Dendritic cell treated with granulocyte-macrophage colony-stimulating factor and Interleukin-4, amounts not matched to agents 40 ng/mL and 50 ng/mL, for 4 days (primary cell): Measurements from ENCODE around the gene FTCD.

Experiments used
- H3K27ac Mint-ChIP-seq: one replicate; pipeline ENCODE4 v1.8.0; 2022; ENCODE audit warnings: mild to moderate bottlenecking, mixed read lengths
- H3K27me3 Mint-ChIP-seq: one replicate; pipeline ENCODE4 v1.8.0; 2022; ENCODE audit warnings: mild to moderate bottlenecking, mixed read lengths
- H3K36me3 Mint-ChIP-seq: one replicate; pipeline ENCODE4 v1.8.0; 2022; ENCODE audit warnings: low read depth, mixed read lengths
- H3K4me1 Mint-ChIP-seq: one replicate; pipeline ENCODE4 v1.8.0; 2022; ENCODE audit warnings: low read depth, mixed read lengths
- H3K4me3 Mint-ChIP-seq: one replicate; pipeline ENCODE4 v1.8.0; 2022; ENCODE audit warnings: mild to moderate bottlenecking, moderate library complexity, mixed read lengths
- H3K9me3 Mint-ChIP-seq: one replicate; pipeline ENCODE4 v1.8.0; 2022; ENCODE audit warnings: mixed read lengths
- intact Hi-C: fragments of 100-400 bp; cut with micrococcal nuclease; formaldehyde crosslinking; loops from one replicate; pipeline ENCODE4 v1.15.0; 2022

The FTCD gene

DNA sequence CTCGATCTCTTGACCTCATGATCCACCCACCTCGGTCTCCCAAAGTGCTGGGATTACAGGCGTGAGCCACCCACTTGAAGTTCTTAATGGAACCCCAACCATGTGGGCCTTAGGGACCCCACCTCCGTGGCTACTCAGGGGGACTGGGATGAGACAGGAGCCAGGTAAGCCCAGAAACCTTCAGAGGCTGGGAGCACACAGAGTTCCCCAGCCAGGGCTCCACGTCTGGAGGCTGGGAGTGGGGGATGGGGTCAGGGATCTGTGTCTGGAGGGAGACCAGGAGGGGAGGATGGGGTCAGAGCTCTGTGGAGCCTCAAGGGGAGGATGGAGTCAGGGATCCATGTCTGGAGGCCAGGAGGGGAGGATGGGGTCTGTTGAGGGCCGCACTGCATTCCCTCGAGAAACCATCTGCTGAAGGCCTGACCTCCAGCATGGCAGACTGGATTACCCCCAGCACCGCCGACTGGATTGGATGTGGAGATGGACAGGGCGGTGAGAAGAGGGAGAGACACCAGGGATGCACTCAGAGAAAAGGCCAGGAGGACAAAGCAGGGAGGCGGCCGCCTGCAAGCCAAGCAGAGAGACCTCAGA lies 2.1 kb upstream of the FTCD start:
- Mint-ChIP-seq H3K4me1 (no peaks in the 10 kb centered on the region), H3K36me3 (peaks cover 5% of the 10 kb centered on the region), H3K4me3 (no peak overlapping the region), H3K27ac (no peak overlapping the region), H3K27me3 (no peaks in the 10 kb centered on the region), H3K9me3 (no peaks in the 10 kb centered on the region)
- intact Hi-C loops, result no loop called here

- no peaks in the 10 kb centered on the region for H3K9me3 Mint-ChIP-seq
- intact Hi-C loops, result no loop called here
- H3K4me1 Mint-ChIP-seq, result no peaks in the 10 kb centered on the region
- H3K27me3 Mint-ChIP-seq, result no peaks in the 10 kb centered on the region
- no peak overlapping the region for H3K27ac Mint-ChIP-seq
- no peak overlapping the region for H3K4me3 Mint-ChIP-seq
- peaks cover 5% of the 10 kb centered on the region for H3K36me3 Mint-ChIP-seq
Observed at GRCh38 chr21:46156678-46157077, 1.3 kb upstream of the FTCD start.

- no peaks in the 10 kb centered on the region for H3K9me3 Mint-ChIP-seq
- H3K4me3 Mint-ChIP-seq, result no peak overlapping the region
- peaks cover 4% of the 10 kb centered on the region for H3K36me3 Mint-ChIP-seq
- no peaks in the 10 kb centered on the region for H3K4me1 Mint-ChIP-seq
- no peaks in the 10 kb centered on the region for H3K27me3 Mint-ChIP-seq
- H3K27ac Mint-ChIP-seq, result no peak overlapping the region
- intact Hi-C loops, result no loop called here
Observed at GRCh38 chr21:46156378-46156645, 933 bp upstream of the FTCD start.

DNA sequence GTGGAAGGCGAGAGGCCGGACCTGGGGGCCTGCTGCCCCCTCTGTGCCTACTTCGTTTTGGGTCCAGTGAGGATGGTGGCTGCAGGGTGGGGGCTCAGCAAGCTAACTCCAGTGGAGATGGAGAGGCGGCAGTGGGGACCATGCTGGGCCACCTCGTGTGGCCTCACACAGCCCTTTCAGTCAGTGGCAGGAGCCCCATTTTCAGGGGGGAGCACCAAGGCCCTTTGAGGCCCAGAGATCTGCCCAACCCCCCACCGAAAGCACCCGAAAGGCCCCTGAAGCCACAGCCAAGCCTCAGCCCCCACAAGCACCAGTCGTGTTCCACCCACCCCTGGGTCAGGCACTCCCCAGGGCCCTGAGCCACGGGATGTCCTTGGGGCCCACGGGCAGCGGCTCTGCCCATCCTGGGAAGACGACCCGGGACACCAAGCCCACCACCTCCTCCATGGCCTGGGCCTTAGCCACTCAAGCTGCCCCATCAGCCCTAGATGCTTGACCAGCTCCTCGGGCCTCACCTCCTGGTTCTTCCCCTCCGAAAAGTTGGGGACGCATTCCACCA lies 345 bp downstream of the FTCD start:
- intact Hi-C loops, result no loop called here
- H3K27ac Mint-ChIP-seq, result no peak overlapping the region
- no peaks in the 10 kb centered on the region for H3K36me3 Mint-ChIP-seq
- no peak overlapping the region for H3K4me3 Mint-ChIP-seq
- no peaks in the 10 kb centered on the region for H3K4me1 Mint-ChIP-seq
- H3K9me3 Mint-ChIP-seq, result no peaks in the 10 kb centered on the region
- H3K27me3 Mint-ChIP-seq, result no peaks in the 10 kb centered on the region

GRCh38 chr21:46154155-46154954 lies 1.0 kb downstream of the FTCD start:
- Mint-ChIP-seq H3K4me3 (no peak overlapping the region), H3K4me1 (no peaks in the 10 kb centered on the region), H3K27ac (no peak overlapping the region), H3K36me3 (no peaks in the 10 kb centered on the region), H3K27me3 (no peaks in the 10 kb centered on the region), H3K9me3 (no peaks in the 10 kb centered on the region)
- intact Hi-C loops, result no loop called here

DNA sequence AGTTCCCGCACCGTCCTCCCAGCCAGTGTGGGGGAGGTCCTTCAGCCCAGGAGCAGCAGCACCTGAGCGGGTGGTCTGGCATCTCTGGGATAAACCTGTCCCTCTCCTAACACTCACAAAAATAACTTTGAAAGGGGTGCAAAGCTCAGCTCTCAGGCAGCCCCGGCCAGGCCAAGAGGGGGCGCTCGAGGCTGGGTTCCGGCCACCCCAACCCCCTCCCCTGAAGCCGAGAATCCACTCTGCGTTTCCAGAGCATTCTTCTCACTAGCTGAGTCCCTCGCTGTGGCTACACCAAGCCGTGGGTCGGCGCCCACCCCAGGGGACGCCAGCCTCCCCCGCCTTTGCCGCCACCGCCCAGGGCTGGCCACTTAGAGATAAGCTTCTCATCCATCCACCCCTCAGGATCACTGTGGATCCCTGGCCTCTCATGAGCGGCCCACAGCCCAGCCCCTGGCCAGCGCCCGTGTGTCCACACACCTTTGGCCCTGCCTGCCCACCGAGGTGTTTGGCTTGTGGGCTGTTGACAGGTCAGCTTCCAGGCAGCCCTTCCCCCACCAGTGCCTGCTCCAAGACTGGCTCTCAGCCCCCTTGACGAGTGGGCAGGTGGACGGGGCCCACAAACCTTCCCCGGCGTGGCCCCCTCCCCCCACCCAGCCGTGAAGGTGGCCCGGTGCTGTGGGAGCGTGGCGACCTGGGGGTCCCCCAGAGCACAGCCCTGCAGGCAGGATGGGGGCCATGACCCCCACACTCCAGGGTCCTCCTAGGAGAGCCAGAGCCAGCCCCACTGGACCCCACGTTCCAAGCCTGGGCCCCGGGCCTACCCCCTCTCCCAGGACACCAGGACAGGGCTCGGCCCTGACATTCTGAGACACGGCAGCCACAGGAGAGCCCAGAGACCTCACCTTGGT lies 1.9 kb downstream of the FTCD start:
- Mint-ChIP-seq H3K4me1 (no peaks in the 10 kb centered on the region), H3K36me3 (no peaks in the 10 kb centered on the region), H3K9me3 (no peaks in the 10 kb centered on the region), H3K27me3 (no peaks in the 10 kb centered on the region), H3K4me3 (no peak overlapping the region), H3K27ac (no peak overlapping the region)
- intact Hi-C loops, result no loop called here

- no peaks in the 10 kb centered on the region for H3K4me1 Mint-ChIP-seq
- no peaks in the 10 kb centered on the region for H3K27me3 Mint-ChIP-seq
- intact Hi-C loops, result no loop called here
- no peak overlapping the region for H3K27ac Mint-ChIP-seq
- H3K4me3 Mint-ChIP-seq, result no peak overlapping the region
- H3K9me3 Mint-ChIP-seq, result no peaks in the 10 kb centered on the region
- H3K36me3 Mint-ChIP-seq, result no peaks in the 10 kb centered on the region
Observed at GRCh38 chr21:46152927-46153246, 2.5 kb downstream of the FTCD start.

- Mint-ChIP-seq H3K4me1 (no peaks in the 10 kb centered on the region), H3K36me3 (no peaks in the 10 kb centered on the region), H3K4me3 (no peak overlapping the region), H3K27me3 (no peaks in the 10 kb centered on the region), H3K9me3 (no peaks in the 10 kb centered on the region), H3K27ac (no peak overlapping the region)
- intact Hi-C loops, result no loop called here
Observed at GRCh38 chr21:46151989-46152926, 3.1 kb downstream of the FTCD start.

DNA sequence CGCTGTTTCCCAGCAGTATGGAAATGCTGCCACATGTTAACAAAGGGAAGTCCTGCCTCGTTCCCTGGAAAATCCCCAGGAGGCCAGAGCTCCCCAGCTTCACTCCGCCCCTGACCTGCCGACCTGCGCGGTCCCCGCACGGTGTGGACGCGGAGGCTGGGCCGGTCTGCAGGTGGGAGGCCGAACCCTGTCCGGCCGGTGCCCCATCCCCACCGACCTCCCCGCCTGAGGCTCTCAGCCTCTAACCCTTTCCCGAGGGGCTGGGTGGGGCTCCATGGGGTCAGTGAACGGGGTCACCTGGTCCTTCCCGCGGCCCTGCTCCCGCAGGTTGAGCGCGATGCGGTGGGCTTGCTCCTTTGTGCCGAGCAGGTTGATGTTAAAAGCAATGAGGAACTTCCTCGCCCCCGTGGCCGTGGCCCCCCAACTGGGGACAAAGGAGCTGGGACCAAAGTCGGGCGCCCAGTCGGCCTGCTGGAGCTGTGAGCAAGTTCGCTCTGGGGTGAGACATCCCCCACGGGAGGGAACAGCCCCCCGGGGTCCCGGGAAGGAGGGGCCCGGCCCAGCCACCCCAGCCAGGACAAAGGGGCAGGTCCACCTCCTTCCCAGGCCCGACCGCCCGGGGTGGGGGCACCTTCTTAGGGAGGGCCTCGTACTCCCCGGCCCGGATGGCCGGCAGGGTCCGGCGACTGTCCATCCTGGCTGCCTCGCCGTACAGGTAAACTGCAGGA lies 4.0 kb downstream of the FTCD start:
- Mint-ChIP-seq H3K27ac (no peak overlapping the region), H3K9me3 (no peaks in the 10 kb centered on the region), H3K4me1 (no peaks in the 10 kb centered on the region), H3K4me3 (no peak overlapping the region), H3K27me3 (no peaks in the 10 kb centered on the region), H3K36me3 (no peaks in the 10 kb centered on the region)
- intact Hi-C loops, result no loop called here

GRCh38 chr21:46150491-46151121 lies 4.8 kb downstream of the FTCD start:
- Mint-ChIP-seq H3K4me1 (no peaks in the 10 kb centered on the region), H3K27ac (no peak overlapping the region), H3K27me3 (no peaks in the 10 kb centered on the region), H3K36me3 (no peaks in the 10 kb centered on the region), H3K9me3 (no peaks in the 10 kb centered on the region), H3K4me3 (no peak overlapping the region)
- intact Hi-C loops, result no loop called here

DNA sequence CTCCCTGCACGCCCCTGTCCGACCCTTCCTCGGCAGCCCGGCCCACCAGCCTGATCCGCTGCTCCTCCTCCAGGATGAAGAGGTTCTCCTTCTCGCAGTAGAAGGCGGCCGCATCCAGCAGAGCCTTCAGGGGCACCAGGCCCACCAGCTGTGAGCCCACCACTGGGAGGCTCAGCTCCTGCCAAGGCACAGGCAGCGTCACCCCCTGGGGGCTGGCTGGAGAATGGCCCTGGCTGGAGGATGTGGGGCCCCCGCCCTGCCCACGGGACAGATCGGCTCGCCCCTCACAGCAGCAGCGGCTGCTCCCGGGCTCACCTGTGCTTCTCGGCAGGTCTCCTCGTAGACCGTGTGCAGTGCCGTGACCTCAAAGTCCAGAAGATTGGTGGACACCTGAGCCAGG lies 5.3 kb downstream of the FTCD start:
- H3K4me3 Mint-ChIP-seq, result no peak overlapping the region
- H3K4me1 Mint-ChIP-seq, result no peaks in the 10 kb centered on the region
- no peaks in the 10 kb centered on the region for H3K36me3 Mint-ChIP-seq
- no peaks in the 10 kb centered on the region for H3K9me3 Mint-ChIP-seq
- intact Hi-C loops, result no loop called here
- no peaks in the 10 kb centered on the region for H3K27me3 Mint-ChIP-seq
- H3K27ac Mint-ChIP-seq, result no peak overlapping the region

DNA sequence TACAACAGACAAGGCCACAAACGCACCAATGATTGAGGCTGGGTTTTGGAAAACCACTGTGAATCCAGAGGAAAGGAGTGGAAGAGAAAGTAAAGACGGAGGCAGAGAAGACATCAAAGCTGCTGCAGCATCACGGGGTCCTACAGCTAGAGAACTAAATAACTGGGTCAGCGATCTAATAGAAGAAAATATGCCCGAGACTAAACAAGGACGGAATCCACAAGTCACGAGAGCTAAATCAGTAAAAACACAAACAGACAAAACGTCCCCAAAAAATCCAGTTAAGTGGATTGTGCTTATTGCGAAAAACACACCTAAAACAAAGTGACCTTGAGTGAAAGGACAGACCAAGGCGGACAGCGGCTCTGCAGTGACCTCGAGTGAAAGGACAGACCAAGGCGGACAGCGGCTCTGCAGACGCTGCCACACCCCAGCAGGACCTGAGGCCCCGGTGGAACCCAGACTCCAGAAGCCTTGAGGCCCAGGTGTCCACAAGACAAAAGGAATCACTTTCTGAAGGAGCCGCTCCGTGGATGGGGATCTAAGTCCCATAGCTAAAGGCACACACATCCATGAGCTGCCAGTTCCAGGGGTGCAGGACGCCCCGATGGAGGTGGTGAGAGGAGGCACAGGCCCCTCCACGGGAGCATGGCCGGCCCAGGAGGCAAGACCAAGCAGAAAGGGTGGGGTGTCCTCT lies 6.0 kb downstream of the FTCD start:
- peaks cover 4% of the 10 kb centered on the region for H3K27me3 Mint-ChIP-seq
- no peak overlapping the region for H3K27ac Mint-ChIP-seq
- no peaks in the 10 kb centered on the region for H3K36me3 Mint-ChIP-seq
- intact Hi-C loops, result no loop called here
- no peaks in the 10 kb centered on the region for H3K4me1 Mint-ChIP-seq
- no peak overlapping the region for H3K4me3 Mint-ChIP-seq
- no peaks in the 10 kb centered on the region for H3K9me3 Mint-ChIP-seq
